Progenitor cell of endocrine pancreas (in vitro differentiated cells): ENCODE data around the gene ENAH. TPM values are rescaled to one million over a fixed set of nuclear protein-coding genes. Genes with fewer than 3 reads are reported as not detected.

Experiments
- DNase-seq: peaks from one replicate; pipeline ENCODE4 v3.0.0; 2021; ENCODE audit warnings: low spot score; ENCODE audit not compliant: unreplicated experiment
- H3K27ac Mint-ChIP-seq: 2 replicates; pipeline ENCODE4 v1.8.0; 2021; ENCODE audit warnings: mild to moderate bottlenecking, moderate library complexity, mixed read lengths
- H3K27me3 Mint-ChIP-seq: 2 replicates; pipeline ENCODE4 v1.8.0; 2021; ENCODE audit warnings: mixed read lengths
- H3K36me3 Mint-ChIP-seq: 2 replicates; pipeline ENCODE4 v1.8.0; 2022; ENCODE audit warnings: mixed read lengths; ENCODE audit not compliant: insufficient read depth
- H3K4me1 Mint-ChIP-seq: 2 replicates; pipeline ENCODE4 v1.8.0; 2021; ENCODE audit warnings: low read depth, mixed read lengths
- H3K4me3 Mint-ChIP-seq: 2 replicates; pipeline ENCODE4 v1.8.0; 2021; ENCODE audit warnings: low read depth, mild to moderate bottlenecking, moderate library complexity, mixed read lengths
- H3K9me3 Mint-ChIP-seq: 2 replicates; pipeline ENCODE4 v1.8.0; 2021; ENCODE audit warnings: low read depth, mixed read lengths
- total RNA-seq: library from RNA; stranded (reverse); gene quantifications from 2 replicates; pipeline ENCODE4 v1.2.1, GENCODE V29; 2021
- TF ChIP-seq, protein P1 (sequence below): fragments of 200-600 bp; sonication (generic); IDR thresholded peaks from one replicate; pipeline ENCODE4 v1.5.0; 2021; ENCODE audit warnings: antibody characterized with exemption, mild to moderate bottlenecking; ENCODE audit not compliant: unreplicated experiment

Gene ENAH
- total RNA-seq, 1 donor from 2014 or later, result 217 TPM

GRCh38 chr1:225593414-225593813 lies 59.5 kb downstream of the ENAH start:
- Mint-ChIP-seq H3K4me1 (peaks cover 12% of the 10 kb centered on the region), H3K36me3 (peaks cover 6% of the 10 kb centered on the region), H3K4me3 (no peak overlapping the region), H3K27me3 (no peaks in the 10 kb centered on the region), H3K9me3 (no peaks in the 10 kb centered on the region), H3K27ac (no peak overlapping the region)
- TF ChIP-seq, protein P1, sequence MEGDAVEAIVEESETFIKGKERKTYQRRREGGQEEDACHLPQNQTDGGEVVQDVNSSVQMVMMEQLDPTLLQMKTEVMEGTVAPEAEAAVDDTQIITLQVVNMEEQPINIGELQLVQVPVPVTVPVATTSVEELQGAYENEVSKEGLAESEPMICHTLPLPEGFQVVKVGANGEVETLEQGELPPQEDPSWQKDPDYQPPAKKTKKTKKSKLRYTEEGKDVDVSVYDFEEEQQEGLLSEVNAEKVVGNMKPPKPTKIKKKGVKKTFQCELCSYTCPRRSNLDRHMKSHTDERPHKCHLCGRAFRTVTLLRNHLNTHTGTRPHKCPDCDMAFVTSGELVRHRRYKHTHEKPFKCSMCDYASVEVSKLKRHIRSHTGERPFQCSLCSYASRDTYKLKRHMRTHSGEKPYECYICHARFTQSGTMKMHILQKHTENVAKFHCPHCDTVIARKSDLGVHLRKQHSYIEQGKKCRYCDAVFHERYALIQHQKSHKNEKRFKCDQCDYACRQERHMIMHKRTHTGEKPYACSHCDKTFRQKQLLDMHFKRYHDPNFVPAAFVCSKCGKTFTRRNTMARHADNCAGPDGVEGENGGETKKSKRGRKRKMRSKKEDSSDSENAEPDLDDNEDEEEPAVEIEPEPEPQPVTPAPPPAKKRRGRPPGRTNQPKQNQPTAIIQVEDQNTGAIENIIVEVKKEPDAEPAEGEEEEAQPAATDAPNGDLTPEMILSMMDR, result no peak
- no peak for DNase-seq

DNA sequence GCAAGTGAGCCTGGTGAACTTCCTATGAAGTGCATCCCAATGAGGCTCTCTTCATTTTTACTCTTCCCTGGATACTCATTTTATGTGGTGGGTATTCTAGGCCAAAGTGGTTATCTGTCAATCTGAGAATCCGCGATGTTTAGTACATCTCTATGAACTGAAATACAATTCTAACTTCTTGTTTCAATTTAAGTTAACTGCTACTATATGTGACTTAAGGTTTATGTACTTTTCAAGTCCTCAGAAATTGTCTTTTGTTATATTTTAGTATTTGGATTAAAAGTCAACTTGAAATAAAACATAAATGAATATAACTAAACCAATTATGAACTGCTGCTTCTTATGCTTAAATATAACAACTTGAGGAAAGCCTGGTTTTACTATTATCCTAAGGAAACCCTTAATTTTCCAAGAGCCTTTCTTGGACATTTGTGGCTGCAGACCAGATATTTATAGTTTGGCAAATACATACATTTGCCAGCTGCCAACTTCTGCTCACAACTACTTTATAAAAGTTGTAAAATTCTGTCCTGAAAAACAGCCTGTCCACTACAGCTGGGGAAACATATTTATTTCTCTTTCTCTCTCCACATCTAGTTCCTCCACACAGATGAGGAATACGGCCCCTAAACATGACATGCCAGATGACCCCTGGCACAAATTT lies 60.4 kb downstream of the ENAH start:
- H3K27ac Mint-ChIP-seq, result no peak overlapping the region
- no peaks in the 10 kb centered on the region for H3K9me3 Mint-ChIP-seq
- peaks cover 5% of the 10 kb centered on the region for H3K36me3 Mint-ChIP-seq
- TF ChIP-seq, protein P1, result no peak
- peaks cover 10% of the 10 kb centered on the region for H3K4me1 Mint-ChIP-seq
- no peak for DNase-seq
- no peaks in the 10 kb centered on the region for H3K27me3 Mint-ChIP-seq
- H3K4me3 Mint-ChIP-seq, result no peak overlapping the region

DNA sequence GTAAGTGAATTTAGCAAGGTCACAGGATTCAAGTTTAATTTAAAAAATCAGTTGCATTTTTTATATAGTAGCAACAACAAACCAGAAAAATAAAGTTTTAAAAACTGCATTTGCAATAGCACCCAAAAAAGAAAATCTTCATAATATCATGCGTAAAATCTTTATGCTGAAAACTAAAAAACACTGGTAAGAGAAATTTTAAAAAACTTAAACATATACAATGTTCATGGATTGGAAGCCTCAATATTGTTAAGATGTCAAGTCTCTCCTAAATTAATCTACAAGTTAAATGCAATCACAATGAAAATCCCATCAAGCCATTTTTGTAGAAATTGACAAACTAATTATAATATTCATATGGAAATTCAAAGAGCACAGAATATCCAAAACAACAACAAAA lies 65.6 kb downstream of the ENAH start:
- Mint-ChIP-seq H3K27ac (peak overlapping the region; percentile 37), H3K4me1 (peaks cover 5% of the 10 kb centered on the region), H3K9me3 (no peaks in the 10 kb centered on the region), H3K4me3 (no peak overlapping the region), H3K27me3 (no peaks in the 10 kb centered on the region), H3K36me3 (peaks cover 12% of the 10 kb centered on the region)
- no peak for DNase-seq
- TF ChIP-seq, protein P1, result no peak

DNA sequence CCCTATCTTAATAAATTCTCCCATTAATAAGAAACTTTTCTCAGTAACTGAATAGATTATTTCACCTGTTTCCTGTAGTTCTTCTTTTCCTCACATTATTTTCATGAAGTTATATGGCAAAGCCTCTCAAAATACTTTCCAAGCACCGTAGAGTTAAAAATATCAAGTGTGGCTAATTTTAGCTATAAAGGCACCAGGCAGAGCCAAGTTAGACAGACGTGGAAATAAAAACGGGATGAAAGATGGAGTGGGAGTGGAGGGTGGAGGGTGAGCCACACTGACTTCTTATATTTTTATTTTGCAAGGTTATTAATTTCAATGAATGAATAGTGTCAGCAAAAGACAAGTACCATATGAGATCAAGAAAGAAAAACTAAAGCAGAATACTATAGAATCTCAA lies 71.7 kb downstream of the ENAH start:
- Mint-ChIP-seq H3K36me3 (peaks cover 7% of the 10 kb centered on the region), H3K27me3 (no peaks in the 10 kb centered on the region), H3K4me3 (no peak overlapping the region), H3K27ac (no peak overlapping the region), H3K4me1 (peaks cover 29% of the 10 kb centered on the region), H3K9me3 (no peaks in the 10 kb centered on the region)
- TF ChIP-seq, protein P1, result no peak
- no peak for DNase-seq

GRCh38 chr1:225580238-225581099 lies 72.5 kb downstream of the ENAH start:
- peaks cover 30% of the 10 kb centered on the region for H3K4me1 Mint-ChIP-seq
- no peaks in the 10 kb centered on the region for H3K27me3 Mint-ChIP-seq
- H3K9me3 Mint-ChIP-seq, result no peaks in the 10 kb centered on the region
- H3K4me3 Mint-ChIP-seq, result no peak overlapping the region
- no peak overlapping the region for H3K27ac Mint-ChIP-seq
- H3K36me3 Mint-ChIP-seq, result peaks cover 7% of the 10 kb centered on the region
- no peak for DNase-seq
- TF ChIP-seq, protein P1, result no peak
